GM20000 (cell line): Measurements from ENCODE around the gene ENGASE.

ENCODE experiments used
- DNase-seq: peaks from one replicate; pipeline ENCODE4 v3.0.0; 2012; ENCODE audit warnings: low spot score
- TF ChIP-seq, protein P1 (sequence below): IDR thresholded peaks from 2 replicates; pipeline ENCODE4 v1.5.1; 2012; ENCODE audit warnings: mild to moderate bottlenecking, control low read depth; ENCODE audit errors: extremely low read depth, missing control alignments

The ENGASE gene

DNA sequence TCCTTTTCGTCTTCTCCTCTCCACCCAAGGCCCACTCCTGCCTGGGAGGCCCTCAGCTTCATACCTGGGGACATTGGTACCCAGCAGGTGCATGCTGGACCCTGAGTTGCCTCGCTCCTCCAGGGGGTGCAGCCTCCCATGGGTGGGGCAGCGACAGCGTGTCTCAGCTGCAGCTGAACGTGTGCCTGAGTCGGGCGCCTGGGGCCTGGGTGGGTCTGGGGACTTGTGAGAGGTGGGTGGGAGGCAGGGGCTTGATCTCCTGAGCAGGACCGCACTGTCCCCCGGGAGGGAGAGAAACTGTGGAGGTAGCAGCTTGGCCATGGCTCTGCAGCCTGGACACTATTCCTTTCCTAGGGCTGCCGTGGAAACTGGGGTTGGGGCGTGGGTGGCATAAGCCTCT, 24.8 kb upstream of the ENGASE start:
- no peak for DNase-seq
- TF ChIP-seq, protein P1, sequence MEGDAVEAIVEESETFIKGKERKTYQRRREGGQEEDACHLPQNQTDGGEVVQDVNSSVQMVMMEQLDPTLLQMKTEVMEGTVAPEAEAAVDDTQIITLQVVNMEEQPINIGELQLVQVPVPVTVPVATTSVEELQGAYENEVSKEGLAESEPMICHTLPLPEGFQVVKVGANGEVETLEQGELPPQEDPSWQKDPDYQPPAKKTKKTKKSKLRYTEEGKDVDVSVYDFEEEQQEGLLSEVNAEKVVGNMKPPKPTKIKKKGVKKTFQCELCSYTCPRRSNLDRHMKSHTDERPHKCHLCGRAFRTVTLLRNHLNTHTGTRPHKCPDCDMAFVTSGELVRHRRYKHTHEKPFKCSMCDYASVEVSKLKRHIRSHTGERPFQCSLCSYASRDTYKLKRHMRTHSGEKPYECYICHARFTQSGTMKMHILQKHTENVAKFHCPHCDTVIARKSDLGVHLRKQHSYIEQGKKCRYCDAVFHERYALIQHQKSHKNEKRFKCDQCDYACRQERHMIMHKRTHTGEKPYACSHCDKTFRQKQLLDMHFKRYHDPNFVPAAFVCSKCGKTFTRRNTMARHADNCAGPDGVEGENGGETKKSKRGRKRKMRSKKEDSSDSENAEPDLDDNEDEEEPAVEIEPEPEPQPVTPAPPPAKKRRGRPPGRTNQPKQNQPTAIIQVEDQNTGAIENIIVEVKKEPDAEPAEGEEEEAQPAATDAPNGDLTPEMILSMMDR: no peak

GRCh38 chr17:79050551-79050950, 24.1 kb upstream of the ENGASE start:
- TF ChIP-seq, protein P1: no peak
- peak; percentile 8 for DNase-seq

DNA sequence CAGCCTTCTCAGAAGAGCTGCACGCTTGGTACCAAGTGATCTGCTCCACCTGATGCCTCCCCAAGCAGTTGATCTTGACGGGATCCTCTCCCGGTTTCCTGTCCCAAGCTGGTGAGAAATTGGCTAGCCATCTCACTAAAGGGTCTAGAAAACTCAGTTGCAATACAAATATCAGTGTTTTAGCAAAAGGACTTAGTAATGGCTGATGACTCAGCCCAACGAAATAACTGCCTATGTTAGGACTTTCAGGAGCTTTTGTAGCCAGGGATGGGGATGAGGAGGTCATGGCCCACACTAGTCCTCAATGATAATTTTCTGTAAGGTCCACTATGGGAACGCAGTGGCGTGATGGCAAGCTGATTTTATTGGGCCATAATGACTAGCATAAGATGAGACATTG, 23.3 kb upstream of the ENGASE start:
- peak; percentile 5 for DNase-seq

GRCh38 chr17:79052131-79052530, 22.5 kb upstream of the ENGASE start:
- DNase-seq: no peak

More for the DNA sequence above, 23.3 kb upstream of the ENGASE start:
- TF ChIP-seq, protein P1: no peak

GRCh38 chr17:79053251-79053925, 21.2 kb upstream of the ENGASE start:
- TF ChIP-seq, protein P1: no peak
- DNase-seq: no peak

More at GRCh38 chr17:79052131-79052530, 22.5 kb upstream of the ENGASE start:
- TF ChIP-seq, protein P1: no peak

DNA sequence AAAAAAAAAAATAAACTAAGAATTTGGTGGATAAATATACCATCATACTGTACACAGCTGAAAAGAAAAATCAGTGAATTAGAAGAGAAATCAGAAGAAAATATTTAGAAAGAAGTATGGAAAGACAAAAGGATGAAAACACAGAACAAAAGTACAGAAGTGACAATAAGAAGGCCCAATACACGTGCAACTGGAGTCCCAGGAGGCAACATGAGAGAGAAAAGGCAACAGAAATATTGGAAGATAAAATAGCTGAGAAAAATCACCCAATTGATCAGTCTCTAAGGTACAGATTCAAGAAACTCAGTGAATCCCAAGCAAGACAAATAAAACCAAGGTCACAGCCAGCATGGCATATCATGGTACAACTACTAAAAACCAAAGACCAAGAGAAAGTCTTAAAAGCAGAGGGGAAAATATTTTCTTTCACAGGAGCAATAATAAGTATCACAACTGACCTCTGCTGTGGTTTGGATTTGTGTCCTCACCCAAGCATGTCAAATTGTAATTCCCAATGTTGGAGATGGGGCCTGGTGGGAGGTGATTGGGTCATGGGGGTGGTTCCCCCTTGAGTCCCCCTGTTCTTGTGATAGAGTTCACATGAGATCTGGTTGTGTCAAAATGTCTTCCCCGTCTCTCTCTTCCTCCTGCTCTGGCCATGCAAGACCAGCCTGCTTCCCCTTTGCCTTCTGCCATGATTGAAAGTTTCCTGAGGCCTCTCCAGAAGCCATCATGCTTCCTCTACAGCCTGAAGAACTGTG, 20.2 kb upstream of the ENGASE start:
- TF ChIP-seq, protein P1: no peak
- no peak for DNase-seq

GRCh38 chr17:79055197-79055596, 19.4 kb upstream of the ENGASE start:
- DNase-seq: no peak
- TF ChIP-seq, protein P1: no peak
